Renal cortical epithelial cell (primary cell): ENCODE results near the gene ELP4. TPM values are rescaled to one million over a fixed set of nuclear protein-coding genes. Genes with fewer than 3 reads are reported as not detected.

ENCODE experiments used
- DNase-seq: peaks from one replicate; pipeline ENCODE4 v3.0.0-alpha.2; 2011; ENCODE audit warnings: low read depth
- total RNA-seq: library from RNA; depleted of rRNA; stranded (reverse); fragments of >200 nt; gene quantifications from 2 replicates; pipeline ENCODE4 v1.2.3, GENCODE V29; 2014

ELP4 gene
- total RNA-seq, 1 donor from 2014 or later = 29.7 TPM

- DNase-seq = peak; percentile 83
Measured at GRCh38 chr11:31810779-31811647, 301.4 kb downstream of the ELP4 start, which contains the start of gene PAX6. Gene PAX6, minus strand, starts transcription at chr11:31811322. Its CDS starts 4,911 bp downstream, at chr11:31806411.

GRCh38 chr11:31812383-31813381 lies 303.1 kb downstream of the ELP4 start:
- no peak for DNase-seq

- DNase-seq = no peak
Measured at GRCh38 chr11:31813391-31814175, 304.0 kb downstream of the ELP4 start.

- DNase-seq = no peak
Measured at GRCh38 chr11:31814176-31814868, 304.8 kb downstream of the ELP4 start.

- no peak for DNase-seq
Measured at GRCh38 chr11:31815711-31816467, 306.3 kb downstream of the ELP4 start.

GRCh38 chr11:31816468-31817053 lies 307.0 kb downstream of the ELP4 start:
- no peak for DNase-seq

GRCh38 chr11:31817054-31817620 lies 307.6 kb downstream of the ELP4 start:
- DNase-seq = no peak

- DNase-seq = no peak
Measured at GRCh38 chr11:31817621-31818424, 308.3 kb downstream of the ELP4 start.

GRCh38 chr11:31818425-31818755 lies 308.8 kb downstream of the ELP4 start:
- DNase-seq = no peak

GRCh38 chr11:31818874-31819331 lies 309.3 kb downstream of the ELP4 start:
- no peak for DNase-seq

- no peak for DNase-seq
Measured at GRCh38 chr11:31819621-31820437, 310.3 kb downstream of the ELP4 start.

- DNase-seq = no peak
Measured at GRCh38 chr11:31820438-31820818, 310.9 kb downstream of the ELP4 start.

GRCh38 chr11:31821235-31821764 lies 311.7 kb downstream of the ELP4 start:
- no peak for DNase-seq

- DNase-seq = no peak
Measured at GRCh38 chr11:31821766-31822165, 312.2 kb downstream of the ELP4 start.

GRCh38 chr11:31822175-31822926 lies 312.8 kb downstream of the ELP4 start:
- DNase-seq = no peak

GRCh38 chr11:31822927-31823643 lies 313.5 kb downstream of the ELP4 start:
- no peak for DNase-seq
